PC-3 (cell line): ENCODE measurements around the gene ATP8A2. TPM values are rescaled to one million over a fixed set of nuclear protein-coding genes. Genes with fewer than 3 reads are reported as not detected.

Experiments
- ATAC-seq: fragments of 200-7000 bp; cut with Tn5 transposase; 2 replicates; pipeline ENCODE4 v1.9.1; 2020; ENCODE audit warnings: mild to moderate bottlenecking, moderate library complexity
- BruUV-seq: library from RNA; stranded (reverse); fragments of 400-500 nt; replicated peaks from 2 replicates; lab custom pipeline; 2021; lab: Mats Ljungman, UMichigan
- CTCF ChIA-PET: fragments of 300-600 bp; sonication (Branson Sonifier 250); formaldehyde crosslinking; loops from one replicate; lab custom pipeline; 2022; ENCODE audit warnings: antibody characterized with exemption; lab: Charles Lee
- POLR2A ChIA-PET: fragments of 300-600 bp; sonication (Branson Sonifier 250); formaldehyde crosslinking; loops from one replicate; lab custom pipeline; 2022; ENCODE audit warnings: antibody characterized with exemption; ENCODE audit not compliant: unreplicated experiment; lab: Charles Lee
- DNase-seq: peaks from one replicate; pipeline ENCODE4 v3.0.0-alpha.2; 2015
- H2AFZ ChIP-seq: fragments of 300-600 bp; sonication (generic); 2 replicates; pipeline ENCODE4 v1.6.0; 2016; ENCODE audit warnings: antibody characterized with exemption, low read length
- H3F3A ChIP-seq: fragments of 300-600 bp; sonication (generic); one replicate; pipeline ENCODE4 v1.6.0; 2017; ENCODE audit warnings: antibody characterized with exemption, low read length, control low read depth, mild to moderate bottlenecking; ENCODE audit not compliant: unreplicated experiment
- H3K27ac ChIP-seq: fragments of 300-600 bp; sonication (generic); 2 replicates; pipeline ENCODE4 v1.5.1; 2016; ENCODE audit warnings: mild to moderate bottlenecking, low read length
- H3K27me3 ChIP-seq: fragments of 300-600 bp; sonication (generic); 2 replicates; pipeline ENCODE4 v1.6.1; 2016; ENCODE audit warnings: low read length, mixed read lengths
- H3K36me3 ChIP-seq: fragments of 300-600 bp; sonication (generic); 2 replicates; pipeline ENCODE4 v1.6.1; 2016; ENCODE audit warnings: low read depth, mixed run types, low read length, mixed read lengths
- H3K4me1 ChIP-seq: fragments of 300-600 bp; sonication (generic); 2 replicates; pipeline ENCODE4 v1.5.1; 2016; ENCODE audit warnings: low read length; ENCODE audit not compliant: insufficient read depth
- H3K4me2 ChIP-seq: fragments of 300-600 bp; sonication (generic); 2 replicates; pipeline ENCODE4 v1.6.0; 2016; ENCODE audit warnings: low read length
- H3K4me3 ChIP-seq: fragments of 300-600 bp; sonication (generic); 2 replicates; pipeline ENCODE4 v1.5.1; 2016; ENCODE audit warnings: mild to moderate bottlenecking, low read length, mixed read lengths
- H3K79me2 ChIP-seq: fragments of 300-600 bp; sonication (generic); 2 replicates; pipeline ENCODE4 v1.6.1; 2017; ENCODE audit warnings: low read length, mixed read lengths
- H3K9ac ChIP-seq: fragments of 300-600 bp; sonication (generic); 2 replicates; pipeline ENCODE4 v1.6.0; 2016; ENCODE audit warnings: mild to moderate bottlenecking, low read length
- H3K9me2 ChIP-seq: fragments of 300-600 bp; sonication (generic); replicated peaks from 2 replicates; pipeline ENCODE4 v1.6.1; 2016; ENCODE audit warnings: mixed run types, low read length, mixed read lengths
- H3K9me3 ChIP-seq: fragments of 300-600 bp; sonication (generic); 2 replicates; pipeline ENCODE4 v1.6.1; 2016; ENCODE audit warnings: low read length, mixed read lengths
- H4K20me1 ChIP-seq: fragments of 300-600 bp; sonication (generic); 2 replicates; pipeline ENCODE4 v1.6.1; 2016; ENCODE audit warnings: low read length, mixed read lengths
- EZH2 ChIP-seq: fragments of 300-600 bp; sonication (generic); IDR thresholded peaks from one replicate; pipeline ENCODE4 v1.6.1; 2017; ENCODE audit warnings: antibody characterized with exemption, mild to moderate bottlenecking, low read length; ENCODE audit not compliant: unreplicated experiment
- EZH2phosphoT487 ChIP-seq: fragments of 300-600 bp; sonication (generic); IDR thresholded peaks from 2 replicates; pipeline ENCODE4 v1.6.1; 2018; ENCODE audit warnings: mild to moderate bottlenecking, antibody characterized with exemption, low read length, borderline replicate concordance
- intact Hi-C: fragments of 100-400 bp; cut with micrococcal nuclease; formaldehyde crosslinking; loops from 2 replicates; pipeline ENCODE4 v1.9.0; 2023
- total RNA-seq: library from RNA; depleted of rRNA; stranded (reverse); fragments of >200 nt; gene quantifications from 2 replicates; pipeline ENCODE4 v1.2.3, GENCODE V29; 2014
- TF ChIP-seq, protein P1 (sequence below): fragments of 300-600 bp; sonication (generic); conservative IDR thresholded peaks from 2 replicates; pipeline ENCODE4 v1.5.1; 2017; ENCODE audit warnings: antibody characterized with exemption, low read depth, mild to moderate bottlenecking, low read length

Gene ATP8A2
- total RNA-seq, 1 experiment from 2014 or later: 0.04 TPM

DNA sequence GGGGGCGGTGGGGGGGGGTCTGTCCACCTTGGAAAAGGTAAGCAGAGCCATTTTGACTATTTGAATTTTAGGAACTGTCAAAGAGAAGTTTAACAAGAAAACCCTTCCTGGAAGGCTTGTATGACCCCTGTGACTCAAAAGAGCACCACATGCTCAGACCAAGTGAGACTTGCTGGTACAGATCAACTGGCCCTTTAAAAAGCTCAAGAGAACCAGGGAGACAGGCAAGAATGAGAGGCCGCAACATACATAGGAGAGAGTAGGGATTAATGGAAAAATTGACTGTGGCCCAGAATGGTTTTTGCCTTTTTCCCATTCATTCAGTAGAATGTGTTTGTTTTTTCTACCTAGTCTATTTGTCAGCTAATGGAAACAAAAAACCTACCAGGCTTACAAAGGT, 26.2 kb upstream of the ATP8A2 start:
- Histone ChIP-seq H3K9ac (no peak overlapping the region), H3K9me3 (no peaks in the 10 kb centered on the region), H3K9me2 (no peaks in the 10 kb centered on the region), H3K4me1 (no peaks in the 10 kb centered on the region), H3K4me2 (no peak overlapping the region), H2AFZ (no peak overlapping the region), H4K20me1 (no peaks in the 10 kb centered on the region), H3K36me3 (no peaks in the 10 kb centered on the region), H3K27me3 (no peaks in the 10 kb centered on the region), H3K4me3 (no peak overlapping the region), H3F3A (no peaks in the 10 kb centered on the region), H3K79me2 (no peaks in the 10 kb centered on the region), H3K27ac (no peak overlapping the region)
- BruUV-seq: no TSS peak
- ATAC-seq (no peak), DNase-seq (no peak)
- intact Hi-C loops: no loop called here
- TF ChIP-seq EZH2: no peak
- TF ChIP-seq, protein P1, sequence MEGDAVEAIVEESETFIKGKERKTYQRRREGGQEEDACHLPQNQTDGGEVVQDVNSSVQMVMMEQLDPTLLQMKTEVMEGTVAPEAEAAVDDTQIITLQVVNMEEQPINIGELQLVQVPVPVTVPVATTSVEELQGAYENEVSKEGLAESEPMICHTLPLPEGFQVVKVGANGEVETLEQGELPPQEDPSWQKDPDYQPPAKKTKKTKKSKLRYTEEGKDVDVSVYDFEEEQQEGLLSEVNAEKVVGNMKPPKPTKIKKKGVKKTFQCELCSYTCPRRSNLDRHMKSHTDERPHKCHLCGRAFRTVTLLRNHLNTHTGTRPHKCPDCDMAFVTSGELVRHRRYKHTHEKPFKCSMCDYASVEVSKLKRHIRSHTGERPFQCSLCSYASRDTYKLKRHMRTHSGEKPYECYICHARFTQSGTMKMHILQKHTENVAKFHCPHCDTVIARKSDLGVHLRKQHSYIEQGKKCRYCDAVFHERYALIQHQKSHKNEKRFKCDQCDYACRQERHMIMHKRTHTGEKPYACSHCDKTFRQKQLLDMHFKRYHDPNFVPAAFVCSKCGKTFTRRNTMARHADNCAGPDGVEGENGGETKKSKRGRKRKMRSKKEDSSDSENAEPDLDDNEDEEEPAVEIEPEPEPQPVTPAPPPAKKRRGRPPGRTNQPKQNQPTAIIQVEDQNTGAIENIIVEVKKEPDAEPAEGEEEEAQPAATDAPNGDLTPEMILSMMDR: no peak
- TF ChIP-seq EZH2phosphoT487: no peak
- ChIA-PET CTCF (no interaction called here), POLR2A (no interaction called here)

DNA sequence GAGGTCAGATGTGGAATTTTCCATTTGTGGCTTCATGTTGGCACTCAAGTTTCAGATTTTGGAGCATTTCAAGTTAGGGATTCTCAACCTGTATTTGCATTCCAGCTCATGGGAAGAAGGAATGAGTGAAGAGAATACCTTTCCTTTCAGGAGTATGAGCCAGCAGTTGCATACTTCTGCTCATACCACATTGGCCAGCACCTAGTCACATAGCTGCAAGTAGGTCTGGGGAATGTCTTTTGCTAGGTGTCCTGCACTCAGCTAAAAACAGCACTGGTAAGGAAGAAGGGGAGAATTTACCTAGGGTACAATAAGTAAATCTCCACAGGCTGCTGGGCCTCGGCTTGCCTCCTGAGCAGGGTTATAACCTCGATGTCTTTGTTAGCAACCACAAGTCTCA, 24.6 kb upstream of the ATP8A2 start:
- Histone ChIP-seq H3K9me3 (no peaks in the 10 kb centered on the region), H3K9me2 (no peaks in the 10 kb centered on the region), H3K27me3 (peaks cover 10% of the 10 kb centered on the region; the same call in 1 of the 2 replicates), H2AFZ (no peak overlapping the region), H3K79me2 (no peaks in the 10 kb centered on the region), H3F3A (no peaks in the 10 kb centered on the region), H3K4me1 (no peaks in the 10 kb centered on the region), H3K4me2 (no peak overlapping the region), H3K9ac (no peak overlapping the region), H4K20me1 (no peaks in the 10 kb centered on the region), H3K27ac (no peak overlapping the region), H3K4me3 (no peak overlapping the region), H3K36me3 (no peaks in the 10 kb centered on the region)
- TF ChIP-seq EZH2 (no peak), EZH2phosphoT487 (no peak)
- TF ChIP-seq, protein P1: no peak
- CTCF ChIA-PET: interaction anchor here (0.6 kb wide), 1 partner anchor 29 kb away, joined by 3 read pairs; no protein-coding TSS in a partner anchor
- POLR2A ChIA-PET: no interaction called here
- peak; percentile 37; the same call in 1 of the 2 replicates for ATAC-seq
- intact Hi-C loops: no loop called here
- BruUV-seq: no TSS peak
- no peak for DNase-seq

DNA sequence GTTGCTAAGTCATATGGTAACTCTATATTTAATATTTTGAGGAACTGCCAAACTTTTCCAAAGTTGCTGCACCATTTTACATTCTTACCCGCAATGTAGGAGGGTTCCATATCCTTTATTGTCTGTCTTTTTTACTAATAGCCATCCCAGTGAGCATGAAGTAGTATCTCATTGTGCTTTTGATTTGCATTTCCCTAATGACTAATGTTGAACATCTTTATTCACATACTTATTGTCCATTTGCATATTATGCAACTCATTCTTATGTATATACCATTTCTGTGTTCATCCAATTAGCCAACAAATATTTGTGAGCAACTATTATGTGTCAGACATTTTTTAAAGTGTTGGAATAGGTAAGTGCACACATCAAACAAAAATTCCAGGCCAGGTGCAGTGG, 20.4 kb upstream of the ATP8A2 start:
- H4K20me1 ChIP-seq: no peaks in the 10 kb centered on the region
- DNase-seq: no peak
- no peak overlapping the region for H3K27ac ChIP-seq
- no peaks in the 10 kb centered on the region for H3K9me3 ChIP-seq
- no peak overlapping the region for H2AFZ ChIP-seq
- no peak overlapping the region for H3K9ac ChIP-seq
- H3K9me2 ChIP-seq: no peaks in the 10 kb centered on the region
- no peaks in the 10 kb centered on the region for H3K36me3 ChIP-seq
- no peaks in the 10 kb centered on the region for H3K79me2 ChIP-seq
- H3K4me3 ChIP-seq: no peak overlapping the region
- no peaks in the 10 kb centered on the region for H3F3A ChIP-seq
- intact Hi-C loops: no loop called here
- peaks cover 43% of the 10 kb centered on the region for H3K27me3 ChIP-seq
- no peaks in the 10 kb centered on the region for H3K4me1 ChIP-seq
- BruUV-seq: no TSS peak
- no peak for TF ChIP-seq EZH2
- CTCF ChIA-PET: no interaction called here
- ATAC-seq: no peak
- POLR2A ChIA-PET: no interaction called here
- no peak overlapping the region for H3K4me2 ChIP-seq
